Gastroesophageal sphincter (tissue), 3 donors: ENCODE data around the gene SRRM5.

Source experiments
- EP300 ChIP-seq: sonication (generic); formaldehyde crosslinking; IDR thresholded peaks from one replicate; pipeline ENCODE4 v1.6.1; 2017; ENCODE audit warnings: antibody characterized with exemption, mild to moderate bottlenecking
- TF ChIP-seq, protein P1 (sequence below), 4 experiments: fragments of 200-600 bp in 2 of 4; fragments of 450-650 bp in 2 of 4; sonication (generic) in 1 of 4; IDR thresholded peaks; one replicate each; pipeline ENCODE4 v1.5.1; 2017 to 2019; ENCODE audit warnings: antibody characterized with exemption in 4 of 4, mild to moderate bottlenecking in 2 of 4, moderate library complexity in 2 of 4

DNA sequence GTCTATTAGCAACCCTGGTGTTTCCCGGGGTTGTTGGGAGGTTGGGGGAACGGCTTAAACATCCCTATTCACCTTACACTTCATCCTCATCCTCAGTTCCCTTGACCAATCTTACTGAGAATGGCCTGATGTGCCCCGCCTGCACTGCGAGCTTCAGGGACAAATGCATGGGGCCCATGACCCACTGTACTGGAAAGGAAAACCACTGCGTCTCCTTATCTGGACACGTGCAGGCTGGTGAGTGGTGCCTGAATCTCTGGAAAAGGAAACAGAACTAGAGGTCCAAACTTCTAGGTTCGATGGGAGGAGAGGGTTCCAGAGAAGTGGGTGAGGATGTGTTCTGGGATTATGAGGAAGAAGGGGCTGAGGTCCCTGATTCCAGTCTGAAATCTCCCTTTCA, 30.4 kb upstream of the SRRM5 start:
- TF ChIP-seq, protein P1, sequence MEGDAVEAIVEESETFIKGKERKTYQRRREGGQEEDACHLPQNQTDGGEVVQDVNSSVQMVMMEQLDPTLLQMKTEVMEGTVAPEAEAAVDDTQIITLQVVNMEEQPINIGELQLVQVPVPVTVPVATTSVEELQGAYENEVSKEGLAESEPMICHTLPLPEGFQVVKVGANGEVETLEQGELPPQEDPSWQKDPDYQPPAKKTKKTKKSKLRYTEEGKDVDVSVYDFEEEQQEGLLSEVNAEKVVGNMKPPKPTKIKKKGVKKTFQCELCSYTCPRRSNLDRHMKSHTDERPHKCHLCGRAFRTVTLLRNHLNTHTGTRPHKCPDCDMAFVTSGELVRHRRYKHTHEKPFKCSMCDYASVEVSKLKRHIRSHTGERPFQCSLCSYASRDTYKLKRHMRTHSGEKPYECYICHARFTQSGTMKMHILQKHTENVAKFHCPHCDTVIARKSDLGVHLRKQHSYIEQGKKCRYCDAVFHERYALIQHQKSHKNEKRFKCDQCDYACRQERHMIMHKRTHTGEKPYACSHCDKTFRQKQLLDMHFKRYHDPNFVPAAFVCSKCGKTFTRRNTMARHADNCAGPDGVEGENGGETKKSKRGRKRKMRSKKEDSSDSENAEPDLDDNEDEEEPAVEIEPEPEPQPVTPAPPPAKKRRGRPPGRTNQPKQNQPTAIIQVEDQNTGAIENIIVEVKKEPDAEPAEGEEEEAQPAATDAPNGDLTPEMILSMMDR (IDR thresholded peaks at IDR 0.05), result no peak
- no peak for TF ChIP-seq EP300
